Activated CD4-positive, CD25-positive, alpha-beta regulatory T cell (primary cell): ENCODE data around the gene HSPB9.
"Not testable (repeated sequence)": the region's sequence is repeated elsewhere in the genome, so short reads cannot be mapped to it uniquely, and the experiment has no call there.

Source experiments
- DNase-seq, 4 experiments: peaks; one replicate each; lab custom pipeline; 2025; lab: John Stamatoyannopoulos, UW

The HSPB9 gene

GRCh38 chr17:42120161-42120769 is 2.3 kb upstream of the HSPB9 start:
- no peak for DNase-seq

GRCh38 chr17:42120770-42121769 is 1.5 kb upstream of the HSPB9 start, which contains the start of gene KAT2A:
Gene KAT2A, minus strand, starts transcription at chr17:42121367. Its CDS starts 63 bp downstream, at chr17:42121304.
- DNase-seq = peak; percentile 53 to 60 (median 56)

- no peak for DNase-seq
These were observed 1.7 kb downstream of the HSPB9 start for GRCh38 chr17:42124256-42124655.

- no peak for DNase-seq
These were observed 3.0 kb downstream of the HSPB9 start for GRCh38 chr17:42125565-42125964.

GRCh38 chr17:42126836-42127235 is 4.2 kb downstream of the HSPB9 start:
- DNase-seq = no peak

GRCh38 chr17:42127414-42127813 is 4.8 kb downstream of the HSPB9 start:
- no peak for DNase-seq

GRCh38 chr17:42129109-42129837 is 6.7 kb downstream of the HSPB9 start:
- no peak for DNase-seq

- DNase-seq = no peak
These were observed 7.8 kb downstream of the HSPB9 start for GRCh38 chr17:42130310-42130936.

- DNase-seq = no peak
These were observed 8.6 kb downstream of the HSPB9 start for GRCh38 chr17:42131232-42131631.

- DNase-seq = no peak
These were observed 9.4 kb downstream of the HSPB9 start for GRCh38 chr17:42131981-42132432.

GRCh38 chr17:42132941-42133340 is 10.3 kb downstream of the HSPB9 start:
- DNase-seq = no peak

GRCh38 chr17:42133461-42134041 is 10.9 kb downstream of the HSPB9 start:
- DNase-seq = no peak

GRCh38 chr17:42135151-42135550 is 12.5 kb downstream of the HSPB9 start:
- DNase-seq = no peak

GRCh38 chr17:42135664-42136653 is 13.4 kb downstream of the HSPB9 start:
- no peak for DNase-seq

GRCh38 chr17:42136654-42137051 is 14.0 kb downstream of the HSPB9 start:
- no peak for DNase-seq

- DNase-seq = no peak
These were observed 16.3 kb downstream of the HSPB9 start for GRCh38 chr17:42138749-42139492.

- not testable (repeated sequence) for DNase-seq
These were observed 18.1 kb downstream of the HSPB9 start for GRCh38 chr17:42140690-42141089.

GRCh38 chr17:42141382-42141781 is 18.8 kb downstream of the HSPB9 start:
- no peak for DNase-seq

GRCh38 chr17:42142371-42142896 is 19.8 kb downstream of the HSPB9 start:
- no peak for DNase-seq
